ENCODE results near the gene TLR8.

DNA sequence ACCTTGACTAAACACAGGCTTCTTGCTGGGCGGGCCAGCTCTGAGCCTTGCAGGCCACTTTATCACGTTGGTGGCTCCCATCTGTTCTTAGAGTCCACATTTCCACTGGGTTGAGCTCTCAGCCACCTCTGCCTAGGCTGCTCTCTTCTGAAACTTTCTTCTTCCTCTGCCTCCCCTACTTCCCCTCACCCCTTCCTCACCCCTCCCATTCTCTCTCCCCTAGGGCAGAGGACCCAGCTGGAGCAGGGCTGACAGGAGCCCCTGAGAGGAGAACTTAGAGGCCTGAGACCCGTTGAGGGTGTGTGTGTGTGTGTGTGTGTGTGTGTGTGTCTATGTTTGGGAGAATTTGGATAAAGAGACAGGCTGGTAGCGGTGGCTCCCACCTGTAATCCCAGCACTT, 48.6 kb downstream of the TLR8 start:
- TF ChIP-seq, protein P1, sequence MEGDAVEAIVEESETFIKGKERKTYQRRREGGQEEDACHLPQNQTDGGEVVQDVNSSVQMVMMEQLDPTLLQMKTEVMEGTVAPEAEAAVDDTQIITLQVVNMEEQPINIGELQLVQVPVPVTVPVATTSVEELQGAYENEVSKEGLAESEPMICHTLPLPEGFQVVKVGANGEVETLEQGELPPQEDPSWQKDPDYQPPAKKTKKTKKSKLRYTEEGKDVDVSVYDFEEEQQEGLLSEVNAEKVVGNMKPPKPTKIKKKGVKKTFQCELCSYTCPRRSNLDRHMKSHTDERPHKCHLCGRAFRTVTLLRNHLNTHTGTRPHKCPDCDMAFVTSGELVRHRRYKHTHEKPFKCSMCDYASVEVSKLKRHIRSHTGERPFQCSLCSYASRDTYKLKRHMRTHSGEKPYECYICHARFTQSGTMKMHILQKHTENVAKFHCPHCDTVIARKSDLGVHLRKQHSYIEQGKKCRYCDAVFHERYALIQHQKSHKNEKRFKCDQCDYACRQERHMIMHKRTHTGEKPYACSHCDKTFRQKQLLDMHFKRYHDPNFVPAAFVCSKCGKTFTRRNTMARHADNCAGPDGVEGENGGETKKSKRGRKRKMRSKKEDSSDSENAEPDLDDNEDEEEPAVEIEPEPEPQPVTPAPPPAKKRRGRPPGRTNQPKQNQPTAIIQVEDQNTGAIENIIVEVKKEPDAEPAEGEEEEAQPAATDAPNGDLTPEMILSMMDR (IDR thresholded peaks at IDR 0.05): no peak
- no peak for TF ChIP-seq POLR2A (IDR thresholded peaks at IDR 0.05)

All from heart left ventricle (tissue), 13 donors.